ENCODE measurements around the gene OR2W3.

DNA sequence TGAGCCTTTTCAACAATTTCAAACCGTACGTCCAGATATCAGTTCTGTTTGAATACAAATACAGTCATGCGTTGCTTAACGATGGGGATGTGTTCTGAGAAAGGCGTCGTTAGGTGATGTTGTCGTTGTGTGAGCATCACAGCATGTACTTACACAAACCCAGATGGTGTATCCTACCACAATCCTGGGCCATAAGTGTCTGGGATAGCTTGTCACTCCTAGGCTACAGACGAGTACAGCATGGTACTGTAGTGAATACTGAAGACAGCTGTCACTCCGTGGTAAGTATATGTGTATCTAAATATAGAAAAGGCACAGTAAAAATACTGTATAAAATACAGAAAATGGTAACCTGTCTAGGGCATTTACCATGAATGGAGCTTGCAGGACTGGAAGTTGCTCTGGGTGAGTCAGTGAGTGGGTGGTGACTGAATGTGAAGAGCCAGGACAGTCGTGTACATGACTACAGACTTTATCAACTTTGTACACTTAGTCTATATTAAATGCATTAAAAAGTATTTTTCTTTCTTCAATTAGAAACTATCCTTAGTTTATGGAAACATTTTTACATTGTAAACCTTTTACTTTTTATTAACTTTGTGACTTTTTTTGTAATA is 10.5 kb upstream of the OR2W3 start:
- TF ChIP-seq, protein P1, sequence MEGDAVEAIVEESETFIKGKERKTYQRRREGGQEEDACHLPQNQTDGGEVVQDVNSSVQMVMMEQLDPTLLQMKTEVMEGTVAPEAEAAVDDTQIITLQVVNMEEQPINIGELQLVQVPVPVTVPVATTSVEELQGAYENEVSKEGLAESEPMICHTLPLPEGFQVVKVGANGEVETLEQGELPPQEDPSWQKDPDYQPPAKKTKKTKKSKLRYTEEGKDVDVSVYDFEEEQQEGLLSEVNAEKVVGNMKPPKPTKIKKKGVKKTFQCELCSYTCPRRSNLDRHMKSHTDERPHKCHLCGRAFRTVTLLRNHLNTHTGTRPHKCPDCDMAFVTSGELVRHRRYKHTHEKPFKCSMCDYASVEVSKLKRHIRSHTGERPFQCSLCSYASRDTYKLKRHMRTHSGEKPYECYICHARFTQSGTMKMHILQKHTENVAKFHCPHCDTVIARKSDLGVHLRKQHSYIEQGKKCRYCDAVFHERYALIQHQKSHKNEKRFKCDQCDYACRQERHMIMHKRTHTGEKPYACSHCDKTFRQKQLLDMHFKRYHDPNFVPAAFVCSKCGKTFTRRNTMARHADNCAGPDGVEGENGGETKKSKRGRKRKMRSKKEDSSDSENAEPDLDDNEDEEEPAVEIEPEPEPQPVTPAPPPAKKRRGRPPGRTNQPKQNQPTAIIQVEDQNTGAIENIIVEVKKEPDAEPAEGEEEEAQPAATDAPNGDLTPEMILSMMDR (IDR thresholded peaks at IDR 0.05), result no peak
- no peak for TF ChIP-seq POLR2A (IDR thresholded peaks at IDR 0.05)

Measured in tibial nerve (tissue), 3 donors.